Gastrocnemius medialis (tissue), 4 donors: ENCODE measurements around the gene ZYG11B.

Experiments
- CTCF ChIP-seq, 5 experiments: fragments of 450-650 bp in 3 of 5; fragments of 200-600 bp in 2 of 5; sonication (generic) in 2 of 5; IDR thresholded peaks in 4 of 5; conservative IDR thresholded peaks in 1 of 5; 1 replicate in 4 of 5; 2 replicates in 1 of 5; pipeline ENCODE4 v1.5.1; 2016 to 2019; ENCODE audit warnings: antibody characterized with exemption in 5 of 5, mild to moderate bottlenecking in 3 of 5, moderate library complexity in 3 of 5
- POLR2A ChIP-seq, 2 donors: fragments of 450-650 bp; IDR thresholded peaks; one replicate each; pipeline ENCODE4 v1.6.1; 2017; ENCODE audit warnings: antibody characterized with exemption in 2 of 2, mild to moderate bottlenecking in 2 of 2, moderate library complexity in 2 of 2

DNA sequence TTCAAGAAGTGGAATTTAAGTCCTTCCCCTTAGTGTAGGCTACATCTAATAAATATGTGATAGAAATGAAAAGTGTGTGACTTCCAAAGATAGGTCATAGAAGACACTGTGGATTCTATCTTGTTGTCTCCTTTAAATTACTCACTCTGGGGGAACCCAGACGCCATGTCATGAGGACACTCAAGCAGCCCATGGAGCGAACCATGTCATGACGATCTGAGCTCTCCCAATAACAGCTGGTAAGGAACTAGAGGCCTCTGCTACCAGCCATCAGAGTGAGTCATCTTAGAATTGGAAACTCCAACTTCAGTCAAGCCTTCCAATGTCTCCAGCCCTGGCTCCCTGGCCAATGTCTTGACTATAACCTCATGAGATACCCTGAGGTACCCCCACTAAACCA is 34.4 kb upstream of the ZYG11B start:
- TF ChIP-seq CTCF (IDR thresholded peaks at IDR 0.05 in 4 of 5, conservative IDR thresholded peaks at IDR 0.05 in 1 of 5) (no peak), POLR2A (IDR thresholded peaks at IDR 0.05) (no peak)
